GM19238 (cell line): Measurements from ENCODE around the gene SLC6A6.

ENCODE experiments used
- DNase-seq: peaks from one replicate; pipeline ENCODE4 v3.0.0; 2011; ENCODE audit warnings: low spot score; ENCODE audit not compliant: insufficient read length

SLC6A6 gene

GRCh38 chr3:14536837-14537589 lies 134.6 kb downstream of the SLC6A6 start:
- no peak for DNase-seq

GRCh38 chr3:14537590-14538450 lies 135.4 kb downstream of the SLC6A6 start:
- DNase-seq: no peak

GRCh38 chr3:14538451-14539088 lies 136.2 kb downstream of the SLC6A6 start:
- DNase-seq: no peak
